K562 (cell line): ENCODE measurements around the gene POLR2C. TPM values are rescaled to one million over a fixed set of nuclear protein-coding genes. Genes with fewer than 3 reads are reported as not detected.

Experiments
- ATAC-seq: fragments of 200-7000 bp; cut with Tn5 transposase; 3 replicates; pipeline ENCODE4 v1.9.1; 2020; ENCODE audit warnings: moderate library complexity
- BruUV-seq: library from RNA; stranded (reverse); fragments of 400-500 nt; replicated peaks from 2 replicates; lab custom pipeline; 2021; lab: Mats Ljungman, UMichigan
- CTCF ChIA-PET: fragments of 300-600 bp; formaldehyde crosslinking; extraction: SDS; loops from one replicate; lab custom pipeline; 2021; ENCODE audit warnings: low intra/inter-chr PET ratio; lab: Yijun Ruan, JAX
- POLR2A ChIA-PET: fragments of 300-600, 350-650 bp; sonication (Branson Sonifier 250); formaldehyde crosslinking; extraction: SDS; loops from one replicate; lab custom pipeline; 2021; ENCODE audit warnings: antibody characterized with exemption, inconsistent platforms; lab: Yijun Ruan, JAX
- DNase-seq, 4 experiments: peaks; one replicate each; pipeline versions ENCODE4 v3.0.0 to v3.0.0-alpha.2; 2011 to 2018; ENCODE audit warnings: low spot score in 3 of 4, mixed read lengths in 3 of 4; ENCODE audit errors: extremely low read depth in 1 of 4
- FAIRE-seq: peaks from 2 replicates; lab custom pipeline; 2011; peaks lifted over from hg19 to GRCh38; lab: Jason Lieb, UNC
- H2AFZ ChIP-seq: 2 replicates; pipeline ENCODE4 v1.6.0; 2011; ENCODE audit warnings: low read depth, low read length, control low read depth, inconsistent platforms
- H3K27ac ChIP-seq: fragments of 200-600 bp; 3 replicates; pipeline ENCODE4 v1.8.0; 2011; ENCODE audit warnings: low read depth, mild to moderate bottlenecking, control low read depth, inconsistent platforms, low read length, moderate library complexity, mixed read lengths; ENCODE audit errors: extremely low read depth
- H3K27me3 ChIP-seq, 2 experiments: fragments of 300-600 bp in 1 of 2; 2 replicates in 1 of 2; 3 replicates in 1 of 2; pipeline versions ENCODE4 v1.6.0 to v1.8.0; 2011; ENCODE audit warnings: inconsistent platforms in 2 of 2, low read length in 2 of 2, mild to moderate bottlenecking in 1 of 2, mixed read lengths in 1 of 2, moderate library complexity in 1 of 2; ENCODE audit not compliant: control insufficient read depth in 2 of 2, insufficient read depth in 2 of 2
- H3K36me3 ChIP-seq: fragments of 300-600 bp; 3 replicates; pipeline ENCODE4 v1.8.0; 2011; ENCODE audit warnings: mild to moderate bottlenecking, low read length, inconsistent platforms; ENCODE audit not compliant: control insufficient read depth, insufficient read depth
- H3K4me1 ChIP-seq, 2 experiments: fragments of 200-600 bp in 1 of 2; replicated peaks in 1 of 2; 2 replicates in 1 of 2; 3 replicates in 1 of 2; pipeline versions ENCODE4 v1.5.1 to v1.8.0; 2011; ENCODE audit warnings: inconsistent platforms in 2 of 2, low read length in 2 of 2, mild to moderate bottlenecking in 1 of 2, mixed read lengths in 1 of 2, moderate library complexity in 1 of 2; ENCODE audit not compliant: control insufficient read depth in 2 of 2, insufficient read depth in 2 of 2
- H3K4me2 ChIP-seq: 2 replicates; pipeline ENCODE4 v1.6.1; 2011; ENCODE audit warnings: low read length, control low read depth, inconsistent platforms, mixed read lengths; ENCODE audit not compliant: insufficient read depth
- H3K4me3 ChIP-seq: fragments of 200-600 bp; sonication (generic), shearing (Covaris generic); 2 replicates; pipeline ENCODE4 v1.5.1; 2016; ENCODE audit warnings: control low read depth, inconsistent platforms
- H3K79me2 ChIP-seq: fragments of 200-600 bp; 3 replicates; pipeline ENCODE4 v1.8.0; 2011; ENCODE audit warnings: low read length, inconsistent platforms; ENCODE audit not compliant: control insufficient read depth, insufficient read depth
- H3K9ac ChIP-seq, 2 experiments: 2 replicates each; pipeline versions ENCODE4 v1.6.0 to v1.6.1; 2011; ENCODE audit warnings: low read depth in 2 of 2, low read length in 2 of 2, control low read depth in 1 of 2, inconsistent platforms in 1 of 2, mild to moderate bottlenecking in 1 of 2, mixed read lengths in 1 of 2; ENCODE audit not compliant: insufficient read depth in 1 of 2
- H3K9me1 ChIP-seq: one replicate; pipeline ENCODE4 v1.6.0; 2011; ENCODE audit warnings: inconsistent platforms, mild to moderate bottlenecking, low read length, moderate library complexity; ENCODE audit not compliant: control insufficient read depth, insufficient read depth
- H3K9me3 ChIP-seq: replicated peaks from 2 replicates; pipeline ENCODE4 v1.5.1; 2011; ENCODE audit warnings: low read depth, low read length, inconsistent platforms; ENCODE audit not compliant: control insufficient read depth, insufficient read depth
- H4K20me1 ChIP-seq: replicated peaks from 2 replicates; pipeline ENCODE4 v1.6.1; 2011; ENCODE audit warnings: low read length, inconsistent platforms, mixed read lengths; ENCODE audit not compliant: control insufficient read depth, insufficient read depth
- CREBBP ChIP-seq: IDR thresholded peaks from one replicate; pipeline ENCODE4 v1.6.1; 2012; ENCODE audit warnings: low read depth, mild to moderate bottlenecking, control low read depth, inconsistent platforms, low read length
- MCM2 ChIP-seq: fragments of 450-650 bp; IDR thresholded peaks from 2 replicates; pipeline ENCODE4 v1.6.1; 2017; ENCODE audit warnings: low read depth, mild to moderate bottlenecking
- NCOA4 ChIP-seq: fragments of 450-650 bp; IDR thresholded peaks from 2 replicates; pipeline ENCODE4 v1.6.1; 2018; ENCODE audit warnings: mild to moderate bottlenecking; ENCODE audit not compliant: partially characterized antibody
- PBX2 ChIP-seq, 2 experiments: IDR thresholded peaks in 1 of 2; conservative IDR thresholded peaks in 1 of 2; 2 replicates each; pipeline ENCODE4 v1.6.1; 2016; ENCODE audit warnings: low read depth in 2 of 2, mild to moderate bottlenecking in 1 of 2, missing compliant biosample characterization in 1 of 2, missing genetic modification characterization in 1 of 2, moderate library complexity in 1 of 2
- SNIP1 ChIP-seq: fragments of 450-650 bp; IDR thresholded peaks from 2 replicates; pipeline ENCODE4 v1.7.1; 2017; ENCODE audit warnings: low read depth, mild to moderate bottlenecking
- THRA ChIP-seq: fragments of 450-650 bp; IDR thresholded peaks from 2 replicates; pipeline ENCODE4 v1.6.1; 2017; ENCODE audit warnings: mild to moderate bottlenecking, moderate library complexity
- ZNF12 ChIP-seq: sonication (generic); formaldehyde crosslinking; IDR thresholded peaks from 2 replicates; pipeline ENCODE4 v1.4.0; 2020; ENCODE audit warnings: mild to moderate bottlenecking, missing genetic modification reagents
- ZNF24 ChIP-seq: fragments of 450-650 bp; IDR thresholded peaks from 2 replicates; pipeline ENCODE4 v1.6.1; 2016
- WGBS: fragments of 100-300 bp; shearing (Covaris generic); methylation state at CpG from one replicate; pipeline ENCODE4 v1.1.6; 2016; ENCODE audit warnings: low coverage, mixed read lengths; ENCODE audit not compliant: insufficient coverage; ENCODE audit errors: missing lambda C conversion rate; 5-methylcytosine and 5-hydroxymethylcytosine counted together
- in situ Hi-C: fragments of 300-500 bp; cut with MboI; formaldehyde crosslinking; loops from 4 replicates; pipeline ENCODE4 v1.15.0; 2018; ENCODE audit warnings: inconsistent platforms, mixed read lengths
- intact Hi-C: fragments of 100-400 bp; cut with micrococcal nuclease; formaldehyde crosslinking; loops from 2 replicates; pipeline ENCODE4 v1.14.2; 2022
- polyA plus RNA-seq, 8 experiments: library from polyadenylated mRNA; depleted of rRNA in 4 of 8; stranded (reverse) in 5 of 8; unstranded in 3 of 8; fragments of >200 nt; fragmentation: Nextera tagmentation in 2 of 8; fragmentation: Illumina TruSeq in 1 of 8; extraction: Ambion mirVana in 2 of 8; extraction: Trizol in 1 of 8; gene quantifications; 2 replicates each; pipeline versions ENCODE4 v1.2.1 to v1.2.3, GENCODE V29; 2011 to 2014; ENCODE audit warnings: inconsistent platforms in 1 of 8, missing spikeins in 1 of 8
- total RNA-seq, 7 experiments: library from RNA; depleted of rRNA in 6 of 7; stranded (reverse); fragments of >200 nt in 6 of 7; fragmentation: Illumina TruSeq in 2 of 7; extraction: Trizol in 2 of 7; gene quantifications; 2 replicates each; pipeline versions ENCODE4 v1.2.1 to v1.2.3, GENCODE V29; 2011 to 2021; ENCODE audit warnings: low replicate concordance in 1 of 7
- TF ChIP-seq, protein P1 (sequence below): fragments of 200-800 bp; sonication (Bioruptor generic); IDR thresholded peaks from 2 replicates; pipeline ENCODE4 v1.6.1; 2017; ENCODE audit warnings: missing genetic modification characterization, missing compliant biosample characterization
- TF ChIP-seq, protein P2 (sequence below), 2 experiments: fragments of 450-650 bp in 1 of 2; sonication (generic) in 1 of 2; formaldehyde crosslinking in 1 of 2; IDR thresholded peaks in 1 of 2; conservative IDR thresholded peaks in 1 of 2; 2 replicates each; pipeline versions ENCODE4 v1.6.1 to v1.8.1; 2016 to 2023; ENCODE audit warnings: mild to moderate bottlenecking in 2 of 2, moderate library complexity in 2 of 2, inconsistent platforms in 1 of 2, missing genetic modification reagents in 1 of 2
- TF ChIP-seq, protein P3 (sequence below): fragments of 250-450 bp; sonication (Bioruptor Pico); IDR thresholded peaks from 2 replicates; pipeline ENCODE4 v1.9.0; 2021; ENCODE audit warnings: mild to moderate bottlenecking, inconsistent platforms

Gene POLR2C
- total and polyA plus RNA-seq, 9 of the 15 experiments (the other 6 are each of a cell fraction or from before 2014, with no cell fraction given), result 70.3 to 163 (median 92.3) TPM

- TF ChIP-seq SNIP1 (no peak), NCOA4 (no peak), ZNF24 (no peak), PBX2 (CRISPR knock-in tag; IDR thresholded peaks at IDR 0.05; ENCODE audit: low read depth) (no peak), PBX2 (tag; conservative IDR thresholded peaks at IDR 0.05; ENCODE audit: low read depth) (no peak), ZNF12 (CRISPR knock-in tag) (no peak)
- TF ChIP-seq, protein P1, sequence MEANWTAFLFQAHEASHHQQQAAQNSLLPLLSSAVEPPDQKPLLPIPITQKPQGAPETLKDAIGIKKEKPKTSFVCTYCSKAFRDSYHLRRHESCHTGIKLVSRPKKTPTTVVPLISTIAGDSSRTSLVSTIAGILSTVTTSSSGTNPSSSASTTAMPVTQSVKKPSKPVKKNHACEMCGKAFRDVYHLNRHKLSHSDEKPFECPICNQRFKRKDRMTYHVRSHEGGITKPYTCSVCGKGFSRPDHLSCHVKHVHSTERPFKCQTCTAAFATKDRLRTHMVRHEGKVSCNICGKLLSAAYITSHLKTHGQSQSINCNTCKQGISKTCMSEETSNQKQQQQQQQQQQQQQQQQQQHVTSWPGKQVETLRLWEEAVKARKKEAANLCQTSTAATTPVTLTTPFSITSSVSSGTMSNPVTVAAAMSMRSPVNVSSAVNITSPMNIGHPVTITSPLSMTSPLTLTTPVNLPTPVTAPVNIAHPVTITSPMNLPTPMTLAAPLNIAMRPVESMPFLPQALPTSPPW (CRISPR knock-in tag), result no peak
These were observed 31.3 kb downstream of the POLR2C start (continued) for GRCh38 chr16:57493767-57494166.

DNA sequence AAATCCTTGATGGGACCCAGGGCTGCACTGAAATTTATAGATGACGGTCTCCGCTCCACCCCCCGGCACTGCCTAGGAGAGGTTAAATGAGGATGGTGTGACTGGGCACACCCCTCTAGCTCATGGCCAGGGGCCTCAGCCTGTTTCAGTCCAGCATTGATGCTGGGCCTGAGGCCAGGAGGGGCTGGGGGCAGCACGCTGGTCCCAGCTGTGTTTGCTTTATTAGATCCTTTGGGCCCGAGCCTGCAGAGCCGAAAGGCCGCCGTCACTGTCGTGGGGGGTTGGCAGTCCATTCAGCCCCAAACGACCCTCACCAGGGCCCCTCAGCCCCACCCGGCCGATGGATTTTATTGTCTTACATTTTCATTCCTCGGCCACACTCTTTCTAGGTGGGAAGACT is 34.6 kb downstream of the POLR2C start:
- no peak overlapping the region for H3K4me3 ChIP-seq
- ChIA-PET POLR2A (no interaction called here), CTCF (no interaction called here)
- no peaks in the 10 kb centered on the region for H4K20me1 ChIP-seq
- in situ Hi-C loops, result no loop called here
- H3K79me2 ChIP-seq, result no peaks in the 10 kb centered on the region
- intact Hi-C loops, result no loop called here
- no TSS peak for BruUV-seq
- FAIRE-seq (no peak), ATAC-seq (no peak), DNase-seq (no peak)
- WGBS, result 28% methylated on average over 12 of the region's 13 CpGs
- H2AFZ ChIP-seq, result no peak overlapping the region
- no peaks in the 10 kb centered on the region for H3K9me1 ChIP-seq
- H3K4me1 ChIP-seq, result peaks cover 3 to 10% of the 10 kb centered on the region in 2 experiments; a peak in 3 of 5 replicates
- H3K4me2 ChIP-seq, result no peak overlapping the region
- no peaks in the 10 kb centered on the region for H3K36me3 ChIP-seq
- H3K9ac ChIP-seq, result no peak overlapping the region
- H3K27ac ChIP-seq, result no peak overlapping the region
- no peaks in the 10 kb centered on the region for H3K9me3 ChIP-seq
- peaks cover 0 to 4% of the 10 kb centered on the region in 2 experiments; a peak in 2 of 5 replicates for H3K27me3 ChIP-seq
- TF ChIP-seq, protein P2, sequence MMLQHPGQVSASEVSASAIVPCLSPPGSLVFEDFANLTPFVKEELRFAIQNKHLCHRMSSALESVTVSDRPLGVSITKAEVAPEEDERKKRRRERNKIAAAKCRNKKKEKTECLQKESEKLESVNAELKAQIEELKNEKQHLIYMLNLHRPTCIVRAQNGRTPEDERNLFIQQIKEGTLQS (IDR thresholded peaks at IDR 0.05), result no peak
- TF ChIP-seq, protein P2 (CRISPR knock-in tag; conservative IDR thresholded peaks at IDR 0.05), result no peak
- TF ChIP-seq THRA, result no peak
- no peak for TF ChIP-seq CREBBP
- no peak for TF ChIP-seq MCM2
- TF ChIP-seq, protein P3, sequence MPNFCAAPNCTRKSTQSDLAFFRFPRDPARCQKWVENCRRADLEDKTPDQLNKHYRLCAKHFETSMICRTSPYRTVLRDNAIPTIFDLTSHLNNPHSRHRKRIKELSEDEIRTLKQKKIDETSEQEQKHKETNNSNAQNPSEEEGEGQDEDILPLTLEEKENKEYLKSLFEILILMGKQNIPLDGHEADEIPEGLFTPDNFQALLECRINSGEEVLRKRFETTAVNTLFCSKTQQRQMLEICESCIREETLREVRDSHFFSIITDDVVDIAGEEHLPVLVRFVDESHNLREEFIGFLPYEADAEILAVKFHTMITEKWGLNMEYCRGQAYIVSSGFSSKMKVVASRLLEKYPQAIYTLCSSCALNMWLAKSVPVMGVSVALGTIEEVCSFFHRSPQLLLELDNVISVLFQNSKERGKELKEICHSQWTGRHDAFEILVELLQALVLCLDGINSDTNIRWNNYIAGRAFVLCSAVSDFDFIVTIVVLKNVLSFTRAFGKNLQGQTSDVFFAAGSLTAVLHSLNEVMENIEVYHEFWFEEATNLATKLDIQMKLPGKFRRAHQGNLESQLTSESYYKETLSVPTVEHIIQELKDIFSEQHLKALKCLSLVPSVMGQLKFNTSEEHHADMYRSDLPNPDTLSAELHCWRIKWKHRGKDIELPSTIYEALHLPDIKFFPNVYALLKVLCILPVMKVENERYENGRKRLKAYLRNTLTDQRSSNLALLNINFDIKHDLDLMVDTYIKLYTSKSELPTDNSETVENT, result no peak
